KG1 (cell line): ENCODE data around the gene FBXW8.

ENCODE experiments used
- DNase-seq: peaks from one replicate; lab custom pipeline; 2025; lab: John Stamatoyannopoulos, UW

The FBXW8 gene

DNA sequence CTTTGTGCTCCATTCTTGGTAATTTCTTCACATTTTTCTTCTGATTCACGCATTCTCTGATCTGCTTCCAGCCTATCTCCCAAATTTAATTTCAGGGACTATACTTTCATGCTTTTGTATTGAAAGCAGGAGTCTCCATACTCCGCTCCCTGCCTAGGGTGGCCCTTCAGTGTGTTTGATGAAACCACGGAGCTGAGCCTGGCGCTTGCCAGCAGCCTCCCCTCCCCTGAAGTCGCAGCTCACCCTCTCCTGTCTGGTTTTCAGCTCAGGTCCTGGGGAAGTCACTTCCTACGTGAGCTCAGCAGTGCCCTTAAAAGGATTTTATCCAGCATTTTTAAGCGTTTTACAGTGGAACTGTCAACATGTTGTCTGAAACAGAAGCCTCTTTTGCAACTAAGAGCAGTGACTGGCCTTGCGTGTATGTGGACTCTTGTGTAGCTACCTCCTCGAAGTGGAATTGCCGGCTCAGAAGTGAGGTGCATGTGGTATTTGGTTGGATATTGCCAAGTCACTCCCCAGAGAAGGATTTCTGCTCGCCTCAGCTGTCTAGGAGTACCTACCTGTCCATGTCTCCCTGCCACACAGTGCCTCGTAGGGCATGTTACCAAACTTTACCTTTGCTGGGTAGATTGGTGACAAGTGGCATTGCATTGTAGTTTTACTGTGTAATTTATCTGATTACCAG is 109.9 kb downstream of the FBXW8 start:
- DNase-seq, result no peak

DNA sequence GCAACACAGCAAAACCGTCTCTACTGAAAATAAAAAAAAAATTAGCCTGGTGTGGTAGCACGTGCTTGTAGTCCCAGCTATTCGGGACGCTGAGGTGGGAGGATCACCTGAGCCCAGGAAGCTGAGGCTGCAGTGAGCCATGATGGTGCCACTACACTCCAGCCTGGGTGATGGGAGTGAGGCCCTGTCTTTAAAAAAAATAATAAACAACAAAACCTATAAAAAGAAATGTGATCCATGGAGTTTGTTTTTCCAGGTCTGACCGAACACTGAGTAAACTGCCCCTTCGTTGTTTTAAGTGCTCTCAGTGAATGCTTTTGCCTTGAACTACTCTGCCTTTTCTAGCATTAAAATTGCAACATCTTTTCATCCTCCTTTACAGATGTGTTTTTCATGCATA is 111.7 kb downstream of the FBXW8 start:
- DNase-seq, result no peak

DNA sequence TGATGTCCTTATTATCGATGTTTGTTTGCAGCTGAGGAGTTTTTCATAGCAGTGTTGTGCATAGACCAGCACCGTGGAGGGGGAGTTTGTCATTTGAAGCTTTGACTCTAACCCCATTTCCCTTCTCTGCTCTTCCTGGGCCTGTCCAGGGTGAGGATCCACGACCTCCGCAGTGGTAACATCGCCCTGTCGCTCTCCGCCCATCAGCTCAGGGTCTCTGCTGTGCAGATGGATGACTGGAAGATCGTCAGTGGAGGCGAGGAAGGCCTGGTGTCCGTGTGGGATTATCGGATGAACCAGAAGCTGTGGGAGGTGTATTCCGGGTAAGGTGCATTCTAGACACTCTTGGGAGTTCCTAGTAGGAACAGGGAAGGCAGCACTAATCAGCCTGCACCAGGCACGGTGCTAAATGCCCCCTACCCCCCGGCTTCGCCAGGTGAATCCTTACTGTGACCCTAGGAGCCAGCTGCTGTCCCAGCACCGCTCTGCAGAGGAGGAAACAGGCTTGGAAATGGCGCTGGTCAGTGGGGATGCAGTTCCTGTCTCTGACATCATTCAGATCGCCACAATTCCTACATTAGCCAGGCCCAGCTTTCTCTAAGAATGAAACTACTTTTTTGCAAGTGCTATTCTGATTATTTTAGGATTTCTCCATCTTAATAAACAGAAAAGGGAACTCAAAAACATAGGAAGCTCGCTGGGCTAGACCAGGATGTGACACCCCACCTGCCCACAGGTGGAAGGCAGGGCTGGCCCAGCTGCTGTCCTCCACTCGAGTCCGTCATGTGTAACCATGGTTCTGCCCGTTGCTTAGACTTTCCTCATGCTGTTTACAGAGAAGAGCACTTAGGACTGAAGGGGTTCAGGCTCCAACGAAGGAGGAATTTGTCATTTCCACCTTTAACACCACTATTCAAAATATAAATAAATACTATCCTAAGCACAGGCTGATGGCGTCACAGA is 113.5 kb downstream of the FBXW8 start:
- DNase-seq, result no peak

DNA sequence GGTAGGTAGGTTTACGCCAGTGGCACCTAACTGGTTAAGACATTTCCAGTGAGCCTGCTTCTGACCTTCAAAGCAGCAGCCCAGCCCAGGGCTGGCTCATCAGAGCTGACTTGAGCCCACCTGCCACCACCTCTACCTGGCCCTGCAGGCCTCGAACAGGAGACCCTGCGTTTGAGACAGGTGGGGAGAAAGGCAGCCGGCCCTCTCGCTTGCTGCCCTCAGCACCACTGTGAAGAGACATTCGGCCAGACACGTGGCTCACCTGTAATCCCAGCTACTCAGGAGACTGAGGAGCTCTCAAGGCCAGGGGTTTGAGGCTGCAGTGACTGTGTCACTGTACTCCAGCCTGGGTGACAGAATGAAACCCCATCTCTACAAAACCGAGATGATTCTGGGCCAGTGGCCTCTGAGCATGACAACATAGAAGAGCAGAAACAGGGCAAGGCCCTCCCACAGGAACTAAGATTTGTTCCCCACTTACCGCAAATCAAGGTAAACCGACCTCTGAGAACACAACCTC is 114.3 kb downstream of the FBXW8 start:
- DNase-seq, result no peak

DNA sequence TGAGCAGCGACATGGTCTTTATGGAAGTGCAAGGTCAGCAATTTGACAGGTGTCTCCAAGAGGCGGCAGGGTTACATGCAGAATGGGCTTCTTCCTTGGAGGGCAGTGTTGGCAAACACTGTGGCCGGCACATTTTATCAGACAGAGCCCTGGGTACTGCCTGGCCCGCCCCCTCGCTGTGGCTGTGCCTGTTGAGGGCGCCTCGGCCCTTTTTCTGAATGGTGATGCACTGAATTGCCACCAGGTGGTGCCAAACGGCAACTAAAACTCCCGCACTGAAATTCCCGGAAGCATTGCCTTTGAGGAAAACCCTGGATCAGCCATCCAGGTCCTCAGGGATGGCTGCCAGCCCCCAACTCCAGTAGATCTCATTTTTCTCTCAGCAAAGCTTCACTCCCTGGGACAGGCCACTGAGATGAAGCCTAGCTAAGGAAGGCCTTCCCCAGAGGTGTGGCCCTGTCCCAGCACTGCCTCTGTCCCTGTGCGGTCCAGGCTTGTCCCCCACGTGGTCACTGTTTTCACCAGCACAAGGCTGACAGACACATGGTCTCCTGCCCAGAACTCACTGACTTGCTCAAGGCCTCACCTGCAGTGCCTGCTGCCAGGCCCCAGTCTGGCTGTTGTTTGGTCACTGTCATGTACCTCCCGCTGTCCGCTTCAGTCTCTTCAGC is 114.9 kb downstream of the FBXW8 start:
- DNase-seq, result peak; percentile 18

DNA sequence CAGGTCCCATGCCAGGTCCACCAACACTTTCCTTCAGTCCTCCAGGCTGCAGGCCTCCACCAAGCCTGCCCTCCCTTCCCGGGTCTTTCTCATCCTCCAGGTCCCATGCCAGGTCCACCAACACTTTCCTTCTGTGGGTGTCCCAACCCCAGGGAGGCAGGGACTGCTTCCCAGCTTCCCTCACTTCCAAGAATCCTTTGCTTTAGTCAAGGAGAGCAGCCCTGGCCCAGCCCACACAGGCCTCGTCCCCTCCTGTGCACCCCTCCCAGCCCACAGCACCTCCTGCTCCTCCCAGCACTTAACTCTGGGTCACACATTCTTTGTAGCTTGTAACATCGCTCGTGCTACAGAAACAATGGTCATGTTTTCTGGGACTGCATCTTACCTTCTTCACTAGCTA is 115.6 kb downstream of the FBXW8 start:
- DNase-seq, result no peak

DNA sequence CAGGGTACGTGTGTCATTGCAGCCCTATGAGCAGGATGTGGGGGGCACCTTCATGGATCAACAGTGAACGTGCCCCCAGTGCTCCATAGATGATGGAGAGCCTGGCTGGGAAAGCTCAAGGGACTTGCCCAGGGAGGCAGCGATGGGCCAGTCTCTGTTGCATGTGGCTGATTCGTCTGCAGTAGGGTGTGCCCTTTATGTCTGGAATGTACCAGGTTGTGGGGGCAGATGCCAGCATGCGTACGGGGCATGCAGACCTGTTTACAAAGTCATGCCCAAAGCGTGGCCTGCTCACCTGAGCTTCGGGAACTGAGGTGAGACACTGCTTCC is 116.1 kb downstream of the FBXW8 start:
- no peak for DNase-seq

DNA sequence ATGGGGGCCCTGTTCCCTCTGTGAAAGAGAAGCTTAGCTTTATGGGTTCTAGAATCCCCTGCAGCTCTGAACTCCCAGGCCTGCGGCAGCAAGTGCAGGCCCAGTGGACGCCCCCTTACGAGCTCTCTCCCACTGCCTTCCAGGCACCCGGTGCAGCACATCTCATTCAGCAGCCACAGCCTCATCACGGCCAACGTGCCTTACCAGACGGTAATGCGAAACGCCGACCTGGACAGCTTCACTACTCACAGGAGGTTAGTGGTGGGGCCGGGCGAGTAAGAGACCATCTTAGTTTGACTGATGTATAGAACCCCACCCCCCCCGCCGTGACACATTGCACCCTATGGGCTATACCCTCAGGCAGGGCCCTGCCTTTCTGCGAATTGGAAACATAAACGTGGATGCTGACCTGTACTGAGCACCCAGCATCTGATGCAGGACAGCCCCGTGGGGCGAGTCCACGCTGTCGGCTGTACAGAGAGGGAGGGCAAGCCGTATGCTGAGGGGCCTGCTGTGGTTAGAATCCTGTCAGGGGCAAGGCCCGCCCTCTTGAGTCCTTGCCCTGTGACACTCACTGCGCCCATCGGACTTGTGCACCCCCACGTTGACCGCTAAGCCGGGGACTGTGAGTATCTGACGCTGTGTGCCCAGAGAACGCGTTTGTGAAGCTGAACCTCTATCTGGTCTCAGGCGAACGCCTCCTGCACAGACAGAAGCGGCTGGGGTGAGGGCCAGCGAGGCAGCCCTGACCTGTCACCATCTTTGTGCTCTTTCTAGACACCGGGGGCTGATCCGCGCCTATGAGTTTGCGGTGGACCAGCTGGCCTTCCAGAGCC is 116.7 kb downstream of the FBXW8 start:
- no peak for DNase-seq

DNA sequence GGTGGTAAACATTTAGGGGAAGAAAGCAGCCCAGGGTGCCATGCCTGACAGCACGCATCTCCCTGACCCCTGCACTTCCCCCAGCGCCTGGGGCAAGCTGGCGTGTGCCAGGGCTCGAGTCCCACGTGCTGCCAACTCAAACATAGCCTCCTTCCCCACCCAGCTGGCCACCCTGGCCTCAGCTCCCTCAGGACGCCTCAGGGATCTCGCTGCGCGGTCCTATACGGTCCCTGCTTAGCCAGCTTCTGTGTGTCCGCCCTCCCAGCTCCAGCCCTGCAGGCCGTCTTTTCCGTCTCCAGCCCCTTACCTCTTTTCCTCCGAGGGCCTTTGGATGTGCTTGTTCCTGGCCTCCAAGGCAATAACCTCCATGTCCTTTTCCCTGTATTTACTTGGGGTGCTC is 117.5 kb downstream of the FBXW8 start:
- no peak for DNase-seq

DNA sequence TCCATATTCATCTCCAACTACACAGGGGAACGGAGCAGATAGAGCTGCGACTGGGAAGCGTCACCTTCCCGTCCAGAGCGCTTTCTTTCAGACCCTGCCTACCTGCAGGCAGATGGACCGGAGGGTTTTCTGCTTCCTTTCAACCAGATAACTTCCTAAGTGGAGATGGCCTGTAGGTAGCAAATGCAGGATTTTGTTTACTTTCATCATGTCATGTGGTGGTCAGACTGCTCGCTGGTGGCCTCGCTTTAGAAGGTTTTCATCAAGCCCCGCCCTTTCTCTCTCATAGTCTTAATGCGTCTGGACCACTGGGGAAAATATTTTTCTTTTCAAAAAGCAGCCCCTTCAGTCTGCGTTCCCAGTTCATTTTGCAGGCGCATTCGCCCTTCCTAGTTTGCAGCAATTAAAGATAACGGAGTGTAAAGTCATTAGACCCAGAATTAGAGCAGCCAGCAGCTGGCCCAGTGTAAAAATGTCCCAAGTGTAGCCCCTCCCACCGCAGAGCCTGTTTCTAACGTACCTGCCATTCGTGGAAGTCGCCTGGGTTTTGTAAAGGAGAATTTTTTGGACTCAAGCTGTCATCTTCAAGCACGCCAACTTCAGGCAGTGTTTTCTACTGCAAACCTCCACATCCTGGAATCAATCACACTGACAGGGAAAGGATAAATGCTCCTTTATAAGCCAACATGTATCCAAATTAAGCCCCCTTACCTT is 119.6 kb downstream of the FBXW8 start:
- DNase-seq, result no peak

DNA sequence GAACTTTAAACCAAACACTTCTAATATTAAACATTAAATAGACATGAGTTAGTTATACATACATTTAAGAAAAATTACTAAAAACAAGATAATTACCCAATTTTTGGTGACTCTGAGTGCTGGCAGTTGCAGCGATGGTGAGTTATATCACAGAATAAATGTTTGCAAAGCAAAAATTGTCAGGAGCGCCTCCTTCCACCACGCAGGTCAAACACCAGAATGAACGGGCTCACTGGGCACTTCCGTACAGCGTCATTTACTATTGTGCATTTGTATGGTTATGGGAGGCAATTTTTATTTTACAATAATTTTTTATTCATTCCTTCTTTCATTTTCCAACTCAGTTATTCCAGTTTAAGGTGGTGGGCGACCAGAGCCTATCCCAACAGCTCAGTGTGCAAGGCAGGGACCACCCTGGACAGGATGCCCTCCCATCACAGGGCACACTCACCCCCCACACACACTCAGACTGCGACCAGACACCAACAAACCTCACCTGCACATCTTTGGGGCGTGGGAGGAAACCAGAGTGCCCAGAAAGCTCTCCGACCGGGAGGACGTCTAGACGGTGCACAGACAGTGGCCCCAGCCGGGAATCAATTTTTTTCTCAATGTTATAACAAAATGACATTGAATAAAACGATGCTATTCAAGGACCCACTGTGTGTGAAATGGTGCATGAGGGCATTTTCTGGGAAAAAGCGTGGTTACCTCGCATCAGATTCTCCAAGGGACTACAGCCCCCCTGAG is 121.3 kb downstream of the FBXW8 start:
- DNase-seq, result no peak

DNA sequence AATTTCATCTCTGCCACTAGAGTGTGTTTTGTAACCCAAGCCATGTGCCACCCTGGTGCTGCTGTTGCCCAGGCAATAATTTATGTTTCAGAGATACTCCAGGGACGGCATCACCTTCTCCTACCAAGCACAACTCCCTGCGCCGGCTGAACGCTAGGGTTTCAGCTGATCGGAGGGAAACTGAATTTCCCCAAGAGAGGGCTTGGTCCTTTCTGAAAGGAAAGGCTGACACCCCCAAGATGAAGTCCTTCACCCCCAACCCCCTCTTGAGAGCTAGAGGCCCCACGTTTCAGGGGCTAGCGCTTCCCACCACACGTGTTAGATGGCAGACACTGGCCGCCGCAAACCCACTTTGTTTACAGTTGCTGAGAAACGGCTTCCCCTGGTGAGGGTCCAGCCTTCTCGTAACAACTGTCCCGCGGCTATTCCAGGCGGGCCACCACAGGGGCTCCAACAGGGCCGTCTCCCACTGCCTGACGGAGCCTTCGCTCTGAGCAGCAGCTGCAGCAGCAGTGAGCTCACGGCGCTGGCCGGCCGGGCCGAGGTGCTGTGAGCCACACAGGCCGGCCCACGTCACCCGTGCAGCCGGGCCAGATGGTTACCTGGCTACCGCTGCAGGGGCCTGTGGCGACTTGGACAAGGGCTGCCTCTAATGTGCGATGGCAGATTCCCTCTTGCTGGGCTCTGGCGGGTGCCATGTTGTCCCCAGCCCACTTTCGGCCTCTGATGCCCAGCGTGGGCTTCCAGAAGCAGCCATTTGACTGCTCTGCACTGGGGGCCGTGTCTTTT is 122.0 kb downstream of the FBXW8 start:
- no peak for DNase-seq

DNA sequence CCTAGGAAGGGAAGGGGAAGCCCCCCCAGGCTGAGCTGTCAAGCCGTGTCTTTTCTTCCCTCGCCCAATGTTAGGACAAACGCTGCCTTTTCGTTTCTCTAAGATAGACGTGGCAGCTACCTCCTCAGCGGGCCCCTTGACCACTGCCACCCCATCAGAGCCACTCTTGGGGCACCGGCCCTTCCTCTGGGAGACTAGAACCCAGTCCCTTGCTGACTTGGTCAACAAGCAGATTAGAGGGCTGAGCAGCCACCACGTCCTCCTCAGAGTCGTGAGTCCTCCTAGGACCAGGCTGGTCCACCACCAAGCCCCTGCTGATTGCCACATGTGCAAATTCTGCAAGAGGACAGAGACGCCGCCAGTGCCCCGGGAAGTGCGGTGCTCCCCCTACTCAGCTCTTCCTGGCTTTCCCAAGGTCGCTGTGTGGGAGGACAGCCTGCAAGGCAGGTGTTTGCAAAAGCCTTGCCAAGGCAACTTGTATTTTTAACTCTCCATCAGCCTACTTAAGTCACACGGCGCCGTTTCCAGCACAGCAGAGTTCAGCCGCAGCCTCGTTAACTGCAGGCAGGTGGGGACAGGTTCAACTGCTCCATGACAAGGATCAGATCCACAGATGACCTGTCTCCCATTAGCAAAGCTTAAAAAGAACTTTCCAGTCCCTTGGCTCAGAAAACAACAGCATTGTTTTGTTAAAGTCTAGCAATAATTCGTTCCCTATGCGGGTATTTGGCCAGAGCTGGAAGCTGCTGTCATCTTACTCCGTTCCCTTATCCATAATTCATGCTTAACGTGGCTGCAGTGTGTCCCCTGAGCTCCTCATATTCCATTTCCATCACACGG is 122.9 kb downstream of the FBXW8 start:
- no peak for DNase-seq

DNA sequence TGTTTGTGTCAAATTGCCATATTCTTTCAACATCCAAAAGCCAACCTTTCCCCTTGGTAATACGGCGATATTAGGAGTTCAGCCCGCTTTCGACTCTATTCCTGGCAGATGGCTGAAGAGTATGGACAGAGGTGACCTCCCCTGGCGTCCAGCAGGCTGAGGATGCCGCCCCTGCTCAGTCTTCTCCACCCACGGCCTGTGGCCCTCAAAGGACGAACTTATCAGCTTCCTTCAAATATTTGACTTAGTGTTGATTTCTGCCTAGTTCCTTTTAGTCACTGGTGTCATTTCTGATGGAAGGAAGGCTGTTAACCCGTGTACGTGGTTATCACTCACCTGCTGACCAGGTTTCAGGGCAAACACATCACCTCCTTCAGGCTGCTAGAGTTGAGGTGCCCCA is 123.5 kb downstream of the FBXW8 start:
- no peak for DNase-seq

DNA sequence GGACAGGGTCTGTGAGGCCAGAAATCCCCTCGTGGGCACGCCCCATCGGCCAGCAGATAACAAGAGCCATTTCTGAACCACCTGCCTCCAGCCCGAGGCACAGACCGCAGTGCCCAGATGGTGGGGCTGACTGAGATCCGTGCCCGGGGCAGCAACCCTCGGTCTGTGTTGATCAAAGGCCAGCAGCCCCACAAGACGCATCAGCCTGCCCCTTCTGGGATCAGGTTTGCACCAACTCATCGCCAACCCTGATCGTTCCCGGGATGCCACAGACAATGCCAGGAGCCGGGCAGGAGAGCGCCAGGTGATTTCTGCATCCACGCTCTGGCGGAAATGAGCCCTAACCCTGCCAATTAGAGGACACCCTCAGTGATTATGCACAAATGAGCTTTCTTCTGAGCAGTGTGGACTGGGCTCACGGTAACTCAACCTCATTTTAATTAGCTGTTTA is 124.0 kb downstream of the FBXW8 start:
- DNase-seq, result no peak

DNA sequence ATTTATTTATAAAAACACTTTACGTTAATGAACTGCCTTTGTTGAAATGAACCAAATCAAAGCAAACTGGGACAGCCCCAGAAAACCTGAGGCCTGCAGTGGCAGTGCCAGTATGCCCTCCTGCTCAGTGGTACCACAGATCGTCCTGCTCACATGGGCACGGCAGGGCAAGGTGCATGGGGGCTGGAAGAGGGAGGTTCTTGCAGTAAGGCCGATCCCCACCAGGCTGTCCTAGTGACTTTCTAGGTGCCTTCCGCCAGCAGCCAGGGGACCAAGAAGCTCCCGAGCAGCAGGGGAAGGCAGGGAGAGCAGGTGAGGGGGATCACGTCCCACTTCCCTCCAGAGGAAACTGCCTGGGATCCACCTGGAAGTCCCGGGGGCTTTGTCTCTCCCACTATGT is 124.5 kb downstream of the FBXW8 start:
- no peak for DNase-seq

DNA sequence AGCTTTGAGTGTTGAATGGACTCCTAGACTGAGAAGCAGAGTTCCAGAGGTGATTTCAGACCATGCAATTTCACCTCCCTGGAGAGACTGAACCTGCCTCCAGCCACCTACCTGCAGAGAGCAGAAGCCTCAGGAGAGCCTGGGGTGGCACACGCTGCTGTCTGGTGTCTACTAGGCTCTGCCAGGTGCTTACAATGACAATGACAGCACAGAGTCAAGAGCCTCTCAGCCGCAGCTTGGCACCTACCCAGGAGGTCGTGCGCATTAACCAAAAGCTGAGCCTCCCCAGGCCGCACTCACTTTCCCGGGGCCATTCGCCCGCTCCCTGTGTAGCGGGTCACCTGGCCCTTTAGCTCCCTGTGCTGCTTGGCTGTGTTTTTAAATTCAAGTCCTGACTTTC is 125.3 kb downstream of the FBXW8 start:
- no peak for DNase-seq

DNA sequence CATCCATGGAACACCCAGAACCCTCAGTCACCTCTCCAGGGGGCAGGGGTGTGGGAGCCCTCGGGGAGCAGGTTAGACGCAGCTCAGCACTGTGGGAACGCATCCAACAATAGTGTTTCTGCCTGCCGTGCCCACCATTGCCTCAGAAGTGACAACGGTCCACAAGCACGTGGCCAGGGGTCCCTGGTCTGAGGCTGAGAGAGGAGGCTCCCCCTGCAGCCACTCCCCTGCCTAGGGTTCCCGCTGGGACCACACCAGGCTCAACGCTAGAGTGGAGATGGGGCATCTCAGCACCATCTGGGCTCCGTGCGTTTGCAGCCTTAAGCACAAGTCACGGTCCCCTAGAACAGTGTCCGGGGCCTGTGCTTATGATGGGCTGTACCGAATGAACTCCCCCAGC is 125.8 kb downstream of the FBXW8 start:
- no peak for DNase-seq
